Calu3 (cell line): ENCODE data around the gene RGCC. TPM values are rescaled to one million over a fixed set of nuclear protein-coding genes. Genes with fewer than 3 reads are reported as not detected.
A peak's percentile ranks its signal among the peaks of the same experiment; 100 is the strongest.

ENCODE experiments used
- BruUV-seq: library from RNA; stranded (reverse); fragments of 400-500 nt; replicated peaks from 2 replicates; lab custom pipeline; 2021; lab: Mats Ljungman, UMichigan
- CTCF ChIA-PET: fragments of 300-600 bp; sonication (Branson Sonifier 250); formaldehyde crosslinking; loops from one replicate; lab custom pipeline; 2022; ENCODE audit warnings: antibody characterized with exemption; lab: Charles Lee
- DNase-seq: peaks from one replicate; pipeline ENCODE4 v3.0.0; 2022
- H3K27ac Mint-ChIP-seq: one replicate; pipeline ENCODE4 v1.8.0; 2022; ENCODE audit warnings: mixed read lengths; ENCODE audit not compliant: unreplicated experiment
- H3K27me3 Mint-ChIP-seq: one replicate; pipeline ENCODE4 v1.8.0; 2022; ENCODE audit warnings: mixed read lengths; ENCODE audit not compliant: unreplicated experiment
- H3K36me3 Mint-ChIP-seq: one replicate; pipeline ENCODE4 v1.8.0; 2022; ENCODE audit warnings: mild to moderate bottlenecking, moderate library complexity, mixed read lengths; ENCODE audit not compliant: insufficient read depth, unreplicated experiment
- H3K4me1 Mint-ChIP-seq: one replicate; pipeline ENCODE4 v1.8.0; 2022; ENCODE audit warnings: mild to moderate bottlenecking, low read depth, mixed read lengths; ENCODE audit not compliant: unreplicated experiment
- H3K4me3 Mint-ChIP-seq: one replicate; pipeline ENCODE4 v1.8.0; 2022; ENCODE audit warnings: mild to moderate bottlenecking, low read depth, moderate library complexity, mixed read lengths; ENCODE audit not compliant: unreplicated experiment
- H3K9me3 Mint-ChIP-seq: one replicate; pipeline ENCODE4 v1.8.0; 2022; ENCODE audit warnings: low read depth, mixed read lengths; ENCODE audit not compliant: unreplicated experiment
- intact Hi-C: fragments of 100-400 bp; cut with micrococcal nuclease; formaldehyde crosslinking; loops from one replicate; pipeline ENCODE4 v1.10.0; 2022; ENCODE audit not compliant: unreplicated experiment
- total RNA-seq: library from RNA; stranded (reverse); gene quantifications from 2 replicates; pipeline ENCODE4 v1.2.3, GENCODE V29; 2022
- TF ChIP-seq, protein P1 (sequence below): fragments of 200-600 bp; IDR thresholded peaks from one replicate; pipeline ENCODE4 v1.8.0; 2022; ENCODE audit warnings: antibody characterized with exemption; ENCODE audit not compliant: unreplicated experiment

RGCC gene
- total RNA-seq, 1 experiment from 2014 or later = 1.7 TPM

DNA sequence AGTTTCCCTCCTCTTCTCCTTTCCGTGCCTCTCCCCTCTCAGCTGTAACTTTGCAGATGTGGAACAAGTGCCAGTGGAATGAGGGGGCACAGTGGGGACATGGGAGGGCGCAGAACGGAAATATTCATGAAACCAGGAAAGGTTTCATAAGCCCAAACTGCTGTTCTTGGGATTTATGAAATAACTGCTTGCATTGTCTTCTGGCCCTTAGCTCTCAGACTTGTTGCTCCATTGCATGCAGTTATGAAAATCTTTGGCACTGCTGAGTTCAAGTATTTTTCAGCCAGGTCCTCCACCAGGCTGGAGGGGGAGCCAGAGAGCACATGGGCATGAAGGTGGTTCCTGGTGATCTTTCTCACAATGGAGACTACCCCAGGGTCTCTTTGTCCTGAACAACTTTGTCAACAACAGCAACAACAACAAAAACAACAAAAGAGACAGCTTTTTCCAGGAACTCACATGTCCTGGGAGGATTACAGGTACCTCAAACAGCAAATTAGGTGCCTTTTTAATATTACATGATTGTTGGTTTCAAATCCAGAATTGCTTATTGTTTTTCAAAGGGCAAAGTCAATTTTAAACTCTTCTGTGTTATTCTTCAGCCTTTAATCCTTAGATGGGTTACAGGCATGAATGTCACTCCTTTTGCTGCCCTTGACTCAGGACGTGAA is 1.5 kb downstream of the RGCC start:
- TF ChIP-seq, protein P1, sequence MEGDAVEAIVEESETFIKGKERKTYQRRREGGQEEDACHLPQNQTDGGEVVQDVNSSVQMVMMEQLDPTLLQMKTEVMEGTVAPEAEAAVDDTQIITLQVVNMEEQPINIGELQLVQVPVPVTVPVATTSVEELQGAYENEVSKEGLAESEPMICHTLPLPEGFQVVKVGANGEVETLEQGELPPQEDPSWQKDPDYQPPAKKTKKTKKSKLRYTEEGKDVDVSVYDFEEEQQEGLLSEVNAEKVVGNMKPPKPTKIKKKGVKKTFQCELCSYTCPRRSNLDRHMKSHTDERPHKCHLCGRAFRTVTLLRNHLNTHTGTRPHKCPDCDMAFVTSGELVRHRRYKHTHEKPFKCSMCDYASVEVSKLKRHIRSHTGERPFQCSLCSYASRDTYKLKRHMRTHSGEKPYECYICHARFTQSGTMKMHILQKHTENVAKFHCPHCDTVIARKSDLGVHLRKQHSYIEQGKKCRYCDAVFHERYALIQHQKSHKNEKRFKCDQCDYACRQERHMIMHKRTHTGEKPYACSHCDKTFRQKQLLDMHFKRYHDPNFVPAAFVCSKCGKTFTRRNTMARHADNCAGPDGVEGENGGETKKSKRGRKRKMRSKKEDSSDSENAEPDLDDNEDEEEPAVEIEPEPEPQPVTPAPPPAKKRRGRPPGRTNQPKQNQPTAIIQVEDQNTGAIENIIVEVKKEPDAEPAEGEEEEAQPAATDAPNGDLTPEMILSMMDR = peak; percentile 68
- CTCF ChIA-PET = interaction anchor here (1.9 kb wide), 1 partner anchor 194 kb away, joined by 11 read pairs; no protein-coding TSS in a partner anchor
- Mint-ChIP-seq H3K9me3 (no peaks in the 10 kb centered on the region), H3K27ac (no peak overlapping the region), H3K4me3 (peak overlapping the region; percentile 71), H3K4me1 (no peaks in the 10 kb centered on the region), H3K27me3 (no peaks in the 10 kb centered on the region), H3K36me3 (peaks cover 9% of the 10 kb centered on the region)
- DNase-seq = peak; percentile 65
- intact Hi-C loops = loop anchor here (5.0 kb wide), 1 partner anchor 188 kb away; no protein-coding TSS in a partner anchor
- no TSS peak for BruUV-seq

DNA sequence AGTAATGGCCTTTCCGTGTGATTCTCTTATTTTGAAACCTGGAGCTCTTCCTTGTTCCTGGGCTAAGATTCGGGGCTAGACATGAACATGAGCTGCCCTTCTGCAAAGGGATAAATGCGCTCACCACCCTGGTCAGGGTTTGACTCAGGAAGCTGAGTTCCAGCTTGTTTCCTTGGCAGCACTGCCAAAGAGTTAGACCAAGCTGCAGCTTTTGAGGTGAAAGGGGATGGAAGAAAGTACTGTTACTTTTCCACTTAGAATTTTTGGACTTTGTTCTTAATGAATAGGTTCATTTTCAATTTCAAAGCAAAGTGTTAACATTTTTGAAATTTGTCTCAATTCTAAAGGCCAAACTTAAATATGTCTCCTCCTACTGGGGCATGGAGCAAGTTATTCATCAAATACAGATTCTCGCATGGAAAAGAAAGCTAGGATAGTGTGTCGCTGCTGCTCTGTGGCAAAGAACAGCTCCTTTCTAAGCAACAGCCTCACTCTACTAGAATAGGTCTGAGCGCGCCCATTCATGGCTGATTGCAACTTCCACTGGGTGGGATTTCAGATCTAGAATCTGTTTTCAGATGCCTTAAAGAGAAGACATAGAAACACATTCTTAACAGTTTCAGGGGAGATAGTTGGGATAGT is 2.2 kb downstream of the RGCC start:
- TF ChIP-seq, protein P1 = no peak
- DNase-seq = no peak
- TSS peak; percentile 41 for BruUV-seq
- H3K9me3 Mint-ChIP-seq = no peaks in the 10 kb centered on the region
- intact Hi-C loops = loop anchor here (5.0 kb wide), 1 partner anchor 188 kb away; no protein-coding TSS in a partner anchor
- H3K4me1 Mint-ChIP-seq = no peaks in the 10 kb centered on the region
- no peak overlapping the region for H3K27ac Mint-ChIP-seq
- H3K4me3 Mint-ChIP-seq = no peak overlapping the region
- no peaks in the 10 kb centered on the region for H3K27me3 Mint-ChIP-seq
- CTCF ChIA-PET = interaction anchor here (1.9 kb wide), 1 partner anchor 193 kb away, joined by 11 read pairs; no protein-coding TSS in a partner anchor
- H3K36me3 Mint-ChIP-seq = peaks cover 9% of the 10 kb centered on the region

DNA sequence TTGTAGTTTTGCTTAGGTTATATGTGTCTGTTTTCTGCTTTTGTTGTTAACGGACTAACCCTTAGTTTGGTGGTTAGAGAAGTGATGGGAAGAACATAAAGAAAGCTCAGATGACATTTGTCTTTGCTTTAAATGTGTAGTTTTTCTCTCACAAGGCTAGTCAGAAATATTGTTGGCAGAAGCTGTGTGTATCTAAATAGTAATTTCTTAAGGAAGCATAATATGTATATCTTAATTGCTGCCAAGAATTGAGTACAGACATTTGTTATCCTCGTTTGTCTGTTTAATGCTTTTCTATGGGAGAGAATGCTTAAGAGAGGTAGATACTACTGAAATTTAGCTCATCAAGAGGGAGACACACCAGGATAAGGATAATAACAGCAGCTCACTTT is 2.7 kb downstream of the RGCC start:
- TF ChIP-seq, protein P1 = no peak
- H3K27me3 Mint-ChIP-seq = no peaks in the 10 kb centered on the region
- H3K4me1 Mint-ChIP-seq = no peaks in the 10 kb centered on the region
- BruUV-seq = no TSS peak
- no peaks in the 10 kb centered on the region for H3K9me3 Mint-ChIP-seq
- CTCF ChIA-PET = no interaction called here
- no peak for DNase-seq
- no peak overlapping the region for H3K27ac Mint-ChIP-seq
- peaks cover 9% of the 10 kb centered on the region for H3K36me3 Mint-ChIP-seq
- H3K4me3 Mint-ChIP-seq = no peak overlapping the region
- intact Hi-C loops = no loop called here

DNA sequence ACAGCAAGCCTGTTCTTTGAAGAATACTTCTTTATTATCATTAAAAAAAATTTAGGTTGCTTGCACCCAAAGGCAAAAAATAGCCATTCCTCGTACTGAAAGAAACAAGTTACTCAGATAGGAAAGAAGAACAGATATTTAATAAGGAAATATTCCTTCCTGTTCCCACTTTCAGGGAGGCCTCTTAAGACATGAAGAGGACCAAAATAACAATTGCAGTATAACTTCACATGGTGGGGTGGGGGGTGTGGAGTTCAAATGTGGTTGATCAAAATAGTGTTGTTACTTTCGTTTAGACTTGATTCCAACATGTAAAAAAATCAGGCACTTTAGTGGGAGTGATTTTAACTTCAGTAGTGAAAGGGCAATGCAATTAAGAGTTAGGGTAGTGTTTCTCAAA is 3.6 kb downstream of the RGCC start:
- no TSS peak for BruUV-seq
- intact Hi-C loops = no loop called here
- Mint-ChIP-seq H3K4me1 (peaks cover 4% of the 10 kb centered on the region), H3K36me3 (peaks cover 9% of the 10 kb centered on the region), H3K27me3 (no peaks in the 10 kb centered on the region), H3K4me3 (no peak overlapping the region), H3K27ac (no peak overlapping the region), H3K9me3 (no peaks in the 10 kb centered on the region)
- TF ChIP-seq, protein P1 = no peak
- DNase-seq = no peak
- CTCF ChIA-PET = no interaction called here
